ENCODE measurements around the gene TSPAN4.

The TSPAN4 gene

GRCh38 chr11:911031-911889 lies 68.6 kb downstream of the TSPAN4 start:
- DNase-seq (ENCODE audit: low read depth), result no peak

- no peak for DNase-seq (ENCODE audit: low read depth)
Measured at GRCh38 chr11:911890-912219, 69.2 kb downstream of the TSPAN4 start.

- DNase-seq (ENCODE audit: low read depth), result no peak
Measured at GRCh38 chr11:912266-912665, 69.6 kb downstream of the TSPAN4 start.

- no peak for DNase-seq (ENCODE audit: low read depth)
Measured at GRCh38 chr11:913043-913442, 70.4 kb downstream of the TSPAN4 start.

- DNase-seq (ENCODE audit: low read depth), result no peak
Measured at GRCh38 chr11:914204-914603, 71.6 kb downstream of the TSPAN4 start.

- no peak for DNase-seq (ENCODE audit: low read depth)
Measured at GRCh38 chr11:914747-915501, 72.3 kb downstream of the TSPAN4 start.
